ENCODE measurements around the gene EHMT2. TPM values are rescaled to one million over a fixed set of nuclear protein-coding genes. Genes with fewer than 3 reads are reported as not detected.
"Not testable (repeated sequence)": the region's sequence is repeated elsewhere in the genome, so short reads cannot be mapped to it uniquely, and the experiment has no call there.

Gene EHMT2
- total and polyA plus RNA-seq, 2 donors (not counting 3 experiments of a cell fraction or from before 2014, with no cell fraction given), result 53.3 to 54.3 TPM

DNA sequence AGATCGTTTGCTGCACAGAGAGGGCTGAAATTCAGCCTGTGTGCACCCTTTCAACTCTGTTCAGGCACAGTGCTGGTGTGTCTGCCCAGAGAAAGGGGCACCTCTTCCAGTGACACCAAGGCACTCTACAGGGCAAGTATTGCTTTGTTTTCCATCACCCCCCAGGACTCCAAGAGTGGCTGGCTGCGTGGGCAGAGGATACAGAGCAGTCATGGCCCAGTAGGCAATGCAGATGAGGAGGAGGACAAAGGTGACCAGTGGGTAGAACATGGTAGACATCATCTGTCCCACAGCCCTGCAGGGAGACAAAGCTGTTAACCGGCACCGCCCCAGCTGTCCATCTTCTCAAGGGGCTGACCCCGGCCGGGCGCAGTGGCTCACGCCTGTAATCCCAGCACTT lies 28.2 kb downstream of the EHMT2 start:
- H3K4me3 ChIP-seq (replicated peaks in 1 of 3; ENCODE audit: insufficient read depth in 1 of 3, low read depth in 1 of 3, low read length in 3 of 3), result no peak overlapping the region
- DNase-seq (ENCODE audit: low read depth, low spot score) (no peak), FAIRE-seq (no peak)
- H3K4me2 ChIP-seq (ENCODE audit: insufficient read depth, low read length), result no peak overlapping the region
- no peak overlapping the region for H3K27ac ChIP-seq (ENCODE audit: insufficient read depth, low read depth, low read length)
- no peak for TF ChIP-seq EZH2 (IDR thresholded peaks at IDR 0.05; ENCODE audit: borderline replicate concordance, low read depth, low read length, severe bottlenecking)
- TF ChIP-seq POLR2A (IDR thresholded peaks at IDR 0.05; ENCODE audit: low read depth, low read length), result no peak
- no peak for TF ChIP-seq POLR2AphosphoS5 (IDR thresholded peaks at IDR 0.05; ENCODE audit: insufficient read depth, low read depth, low read length)
- no peak for TF ChIP-seq GATA2 (IDR thresholded peaks at IDR 0.05; ENCODE audit: insufficient read depth, insufficient read length, low read depth, low read length)
- no peak for TF ChIP-seq JUN (IDR thresholded peaks at IDR 0.05; ENCODE audit: borderline replicate concordance, insufficient read depth, insufficient read length, low read depth)
- TF ChIP-seq, protein P1, sequence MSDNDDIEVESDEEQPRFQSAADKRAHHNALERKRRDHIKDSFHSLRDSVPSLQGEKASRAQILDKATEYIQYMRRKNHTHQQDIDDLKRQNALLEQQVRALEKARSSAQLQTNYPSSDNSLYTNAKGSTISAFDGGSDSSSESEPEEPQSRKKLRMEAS (IDR thresholded peaks at IDR 0.05; ENCODE audit: insufficient read depth, insufficient read length), result no peak
- no peak for TF ChIP-seq MYC (IDR thresholded peaks at IDR 0.05; ENCODE audit: low read depth, low read length)
- no peak for TF ChIP-seq FOS (IDR thresholded peaks at IDR 0.05; ENCODE audit: borderline replicate concordance, insufficient read depth, low read length)
- TF ChIP-seq, protein P2, sequence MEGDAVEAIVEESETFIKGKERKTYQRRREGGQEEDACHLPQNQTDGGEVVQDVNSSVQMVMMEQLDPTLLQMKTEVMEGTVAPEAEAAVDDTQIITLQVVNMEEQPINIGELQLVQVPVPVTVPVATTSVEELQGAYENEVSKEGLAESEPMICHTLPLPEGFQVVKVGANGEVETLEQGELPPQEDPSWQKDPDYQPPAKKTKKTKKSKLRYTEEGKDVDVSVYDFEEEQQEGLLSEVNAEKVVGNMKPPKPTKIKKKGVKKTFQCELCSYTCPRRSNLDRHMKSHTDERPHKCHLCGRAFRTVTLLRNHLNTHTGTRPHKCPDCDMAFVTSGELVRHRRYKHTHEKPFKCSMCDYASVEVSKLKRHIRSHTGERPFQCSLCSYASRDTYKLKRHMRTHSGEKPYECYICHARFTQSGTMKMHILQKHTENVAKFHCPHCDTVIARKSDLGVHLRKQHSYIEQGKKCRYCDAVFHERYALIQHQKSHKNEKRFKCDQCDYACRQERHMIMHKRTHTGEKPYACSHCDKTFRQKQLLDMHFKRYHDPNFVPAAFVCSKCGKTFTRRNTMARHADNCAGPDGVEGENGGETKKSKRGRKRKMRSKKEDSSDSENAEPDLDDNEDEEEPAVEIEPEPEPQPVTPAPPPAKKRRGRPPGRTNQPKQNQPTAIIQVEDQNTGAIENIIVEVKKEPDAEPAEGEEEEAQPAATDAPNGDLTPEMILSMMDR (IDR thresholded peaks at IDR 0.05; ENCODE audit: extremely low read depth in 1 of 2, insufficient read depth in 1 of 2, low read depth in 1 of 2, low read length in 2 of 2), result no peak
- H3K27me3 ChIP-seq (ENCODE audit: control insufficient read depth in 2 of 2, insufficient read depth in 2 of 2, low read length in 2 of 2), result no peaks in the 10 kb centered on the region
- H3K79me2 ChIP-seq (ENCODE audit: control insufficient read depth, insufficient read depth, low read length), result no peaks in the 10 kb centered on the region
- H3K4me1 ChIP-seq (ENCODE audit: control insufficient read depth, extremely low read depth, insufficient read depth, low read length), result no peaks in the 10 kb centered on the region
- intact Hi-C loops (cut with micrococcal nuclease) (no loop called here), dilution Hi-C loops (cut with MboI; ENCODE audit: extremely low pct_ligation_motif_present, low sequenced_read_pairs) (no loop called here)
- no peaks in the 10 kb centered on the region for H3K9me3 ChIP-seq (replicated peaks; ENCODE audit: control insufficient read depth, insufficient read depth, low read length)
- no peak overlapping the region for H3K9ac ChIP-seq (replicated peaks; ENCODE audit: extremely low read depth, insufficient read depth, low read length)
- no TSS peak for BruUV-seq (replicated peaks)
- CTCF ChIA-PET, result interaction anchor here (1.6 kb wide), 1 partner anchor 13 kb away, joined by 4 read pairs; no protein-coding TSS in a partner anchor
- POLR2A ChIA-PET, result no interaction called here
- no peaks in the 10 kb centered on the region for H3K9me1 ChIP-seq (replicated peaks; ENCODE audit: control insufficient read depth, extremely low read depth, insufficient read depth, low read length)
- no peaks in the 10 kb centered on the region for H3K36me3 ChIP-seq (ENCODE audit: control insufficient read depth in 2 of 2, extremely low read depth in 1 of 2, insufficient read depth in 2 of 2, low read length in 2 of 2)
- H4K20me1 ChIP-seq (replicated peaks; ENCODE audit: control insufficient read depth, extremely low read depth, insufficient read depth, low read length), result no peaks in the 10 kb centered on the region
- no peak overlapping the region for H2AFZ ChIP-seq (ENCODE audit: low read depth, low read length)

DNA sequence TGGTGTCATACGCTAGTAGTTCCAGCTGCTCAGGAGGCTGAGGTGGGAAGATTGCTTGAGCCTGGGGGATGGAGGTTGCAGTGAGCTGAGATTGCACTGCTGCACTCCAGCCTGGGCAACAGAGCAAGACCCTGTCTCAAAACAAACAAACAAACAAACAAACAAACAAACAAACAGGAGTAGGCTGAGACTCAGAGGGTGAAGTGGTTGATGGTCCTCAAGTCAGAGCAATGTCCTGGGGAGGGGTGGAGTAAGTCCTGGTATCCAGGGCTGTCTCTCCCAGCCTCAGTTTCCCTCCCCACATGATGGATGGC lies 28.9 kb downstream of the EHMT2 start:
- DNase-seq (ENCODE audit: low read depth, low spot score); H3K36me3 ChIP-seq (ENCODE audit: control insufficient read depth in 2 of 2, extremely low read depth in 1 of 2, insufficient read depth in 2 of 2, low read length in 2 of 2); FAIRE-seq; H3K27ac ChIP-seq (ENCODE audit: insufficient read depth, low read depth, low read length); H3K9me3 ChIP-seq (replicated peaks; ENCODE audit: control insufficient read depth, insufficient read depth, low read length); H3K9me1 ChIP-seq (replicated peaks; ENCODE audit: control insufficient read depth, extremely low read depth, insufficient read depth, low read length); H3K4me3 ChIP-seq (replicated peaks in 1 of 3; ENCODE audit: insufficient read depth in 1 of 3, low read depth in 1 of 3, low read length in 3 of 3); POLR2A ChIA-PET; H3K4me1 ChIP-seq (ENCODE audit: control insufficient read depth, extremely low read depth, insufficient read depth, low read length); H3K27me3 ChIP-seq (ENCODE audit: control insufficient read depth in 2 of 2, insufficient read depth in 2 of 2, low read length in 2 of 2); dilution Hi-C loops (cut with MboI; ENCODE audit: extremely low pct_ligation_motif_present, low sequenced_read_pairs); H3K79me2 ChIP-seq (ENCODE audit: control insufficient read depth, insufficient read depth, low read length); BruUV-seq (replicated peaks); H4K20me1 ChIP-seq (replicated peaks; ENCODE audit: control insufficient read depth, extremely low read depth, insufficient read depth, low read length); H3K4me2 ChIP-seq (ENCODE audit: insufficient read depth, low read length); intact Hi-C loops (cut with micrococcal nuclease); H2AFZ ChIP-seq (ENCODE audit: low read depth, low read length); H3K9ac ChIP-seq (replicated peaks; ENCODE audit: extremely low read depth, insufficient read depth, low read length): not testable (repeated sequence)
- CTCF ChIA-PET, result interaction anchor here (0.7 to 1.6 kb wide), 3 partner anchors 12 to 22 kb away, joined by 3 to 4 read pairs (median 3); no protein-coding TSS in a partner anchor
